GM12801 (cell line): Measurements from ENCODE around the gene ANKUB1.

Experiments used
- TF ChIP-seq, protein P1 (sequence below): IDR thresholded peaks from one replicate; pipeline ENCODE4 v1.5.1; 2011; ENCODE audit warnings: control low read depth; ENCODE audit not compliant: insufficient read length; ENCODE audit errors: extremely low read depth

Gene ANKUB1

DNA sequence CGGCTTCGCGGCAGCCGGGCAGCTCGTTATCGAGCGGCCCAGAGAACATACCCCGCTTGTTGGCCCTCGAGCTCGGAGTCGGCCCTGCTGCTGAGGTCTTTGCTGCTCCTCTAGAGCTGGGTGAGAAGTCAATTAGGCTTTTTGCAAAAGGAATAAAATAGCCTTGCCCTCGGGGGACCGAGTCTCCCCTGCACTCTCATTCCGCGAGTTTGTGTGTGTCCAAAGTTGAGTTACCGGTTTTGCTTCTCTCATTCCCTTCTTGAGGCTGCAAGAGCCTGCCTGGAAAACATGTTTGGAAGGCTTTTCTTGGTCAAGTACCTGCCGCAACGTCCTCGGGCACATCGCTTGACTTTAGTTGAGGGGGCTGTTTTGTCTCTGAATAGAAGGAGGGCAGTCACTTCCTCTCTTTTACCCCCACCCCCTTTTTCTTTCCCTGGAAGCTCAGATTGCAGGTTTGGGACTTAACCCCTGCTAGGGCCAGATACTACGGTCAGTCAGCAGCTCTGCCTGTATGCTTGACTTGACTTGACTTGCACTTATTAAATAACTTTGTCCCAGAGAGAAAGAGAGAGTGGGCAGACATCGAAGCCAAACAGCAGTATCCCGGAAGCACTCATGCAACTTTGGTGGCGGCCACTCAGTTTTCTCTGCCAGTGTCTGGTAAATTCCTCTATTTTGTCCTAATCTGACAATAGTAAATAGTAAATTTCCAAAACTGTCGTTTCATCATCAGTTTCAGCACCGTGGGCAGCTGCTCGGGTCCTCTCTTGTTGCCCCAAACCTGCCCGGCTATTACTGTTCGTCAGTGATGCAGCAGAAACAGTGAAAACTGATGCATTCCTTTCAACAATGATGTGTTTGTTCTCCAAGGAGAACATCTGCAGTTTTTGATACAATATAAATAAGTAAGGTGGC lies 21.3 kb upstream of the ANKUB1 start:
- TF ChIP-seq, protein P1, sequence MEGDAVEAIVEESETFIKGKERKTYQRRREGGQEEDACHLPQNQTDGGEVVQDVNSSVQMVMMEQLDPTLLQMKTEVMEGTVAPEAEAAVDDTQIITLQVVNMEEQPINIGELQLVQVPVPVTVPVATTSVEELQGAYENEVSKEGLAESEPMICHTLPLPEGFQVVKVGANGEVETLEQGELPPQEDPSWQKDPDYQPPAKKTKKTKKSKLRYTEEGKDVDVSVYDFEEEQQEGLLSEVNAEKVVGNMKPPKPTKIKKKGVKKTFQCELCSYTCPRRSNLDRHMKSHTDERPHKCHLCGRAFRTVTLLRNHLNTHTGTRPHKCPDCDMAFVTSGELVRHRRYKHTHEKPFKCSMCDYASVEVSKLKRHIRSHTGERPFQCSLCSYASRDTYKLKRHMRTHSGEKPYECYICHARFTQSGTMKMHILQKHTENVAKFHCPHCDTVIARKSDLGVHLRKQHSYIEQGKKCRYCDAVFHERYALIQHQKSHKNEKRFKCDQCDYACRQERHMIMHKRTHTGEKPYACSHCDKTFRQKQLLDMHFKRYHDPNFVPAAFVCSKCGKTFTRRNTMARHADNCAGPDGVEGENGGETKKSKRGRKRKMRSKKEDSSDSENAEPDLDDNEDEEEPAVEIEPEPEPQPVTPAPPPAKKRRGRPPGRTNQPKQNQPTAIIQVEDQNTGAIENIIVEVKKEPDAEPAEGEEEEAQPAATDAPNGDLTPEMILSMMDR = no peak

DNA sequence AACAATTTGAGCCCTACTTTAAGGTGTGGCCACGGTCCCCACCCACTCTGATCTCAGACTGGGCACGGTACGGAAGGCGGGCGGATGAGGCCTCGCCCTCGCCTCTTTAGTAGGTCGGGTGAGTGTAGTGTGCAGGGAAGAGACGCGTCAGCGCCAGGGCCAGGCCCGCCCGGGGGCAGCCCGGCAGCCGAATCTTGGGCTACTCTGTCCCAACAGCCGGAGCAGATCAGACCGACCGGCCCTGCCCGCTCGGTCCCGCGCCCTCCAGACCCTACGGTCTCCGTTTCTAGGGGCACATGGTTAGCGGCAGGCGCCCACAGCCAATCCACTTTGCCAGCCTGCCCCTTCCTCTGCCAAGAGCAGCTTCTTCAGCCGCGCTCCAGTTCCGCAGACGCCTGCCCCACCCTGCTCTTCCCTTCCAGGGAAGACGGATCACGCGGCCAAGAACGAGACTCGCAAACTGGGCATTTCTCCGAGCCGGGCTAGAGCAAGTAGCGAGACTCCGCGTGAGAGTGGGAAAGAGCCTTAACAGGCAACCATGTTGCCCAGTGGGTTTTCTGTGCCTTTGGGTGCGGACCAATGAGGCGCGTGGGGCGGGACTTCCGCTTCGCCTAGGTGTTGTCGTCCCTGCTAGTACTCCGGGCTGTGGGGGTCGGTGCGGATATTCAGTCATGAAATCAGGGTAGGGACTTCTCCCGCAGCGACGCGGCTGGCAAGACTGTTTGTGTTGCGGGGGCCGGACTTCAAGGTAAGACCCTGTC lies 20.4 kb upstream of the ANKUB1 start, which contains the start of gene RNF13:
Gene RNF13, plus strand, starts transcription at position 610 of the 761 bp plus-strand sequence. CDS start 32,812 bp downstream, outside the sequence.
- TF ChIP-seq, protein P1 = no peak

DNA sequence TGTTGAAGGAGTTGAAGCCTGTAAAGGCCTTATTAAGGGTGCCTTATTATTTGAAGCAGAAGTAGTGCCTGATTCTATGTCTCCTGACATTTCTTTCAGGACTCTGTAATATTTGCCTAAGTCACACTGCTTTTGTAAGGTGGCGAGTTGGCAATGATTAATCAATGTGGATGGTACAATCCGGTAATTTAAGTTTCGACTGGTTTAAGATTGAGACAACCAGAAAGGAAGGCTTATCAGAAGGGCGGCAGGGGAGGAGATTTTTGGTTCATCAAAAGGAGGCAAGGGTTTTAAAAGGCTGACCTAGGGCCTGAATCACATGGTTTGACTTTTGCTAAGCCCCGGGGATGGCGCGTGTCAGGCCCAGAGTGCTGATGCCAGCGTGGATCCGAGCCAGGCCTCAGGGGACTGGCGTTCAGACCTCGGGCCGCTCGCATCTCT lies 19.8 kb upstream of the ANKUB1 start:
- TF ChIP-seq, protein P1 = no peak

DNA sequence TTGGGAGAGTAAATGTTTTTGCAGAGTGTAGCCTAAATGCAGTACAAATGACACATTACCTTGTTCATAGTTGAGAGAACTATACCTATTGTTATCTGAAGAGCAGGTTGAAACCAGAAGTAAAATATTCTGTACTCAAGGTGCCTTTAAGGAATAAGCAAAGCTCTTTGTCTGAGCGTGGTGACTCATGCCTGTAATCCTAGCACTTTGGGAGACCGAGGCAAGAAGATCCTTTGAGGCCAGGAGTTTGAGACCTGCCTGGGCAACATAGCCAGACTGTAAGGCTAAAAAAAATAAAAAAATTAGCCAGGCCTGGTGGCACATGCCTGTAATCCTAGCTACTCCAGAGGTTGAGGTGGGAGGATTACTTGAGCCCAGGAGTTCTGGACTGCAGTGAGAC lies 18.5 kb upstream of the ANKUB1 start:
- TF ChIP-seq, protein P1 = no peak

DNA sequence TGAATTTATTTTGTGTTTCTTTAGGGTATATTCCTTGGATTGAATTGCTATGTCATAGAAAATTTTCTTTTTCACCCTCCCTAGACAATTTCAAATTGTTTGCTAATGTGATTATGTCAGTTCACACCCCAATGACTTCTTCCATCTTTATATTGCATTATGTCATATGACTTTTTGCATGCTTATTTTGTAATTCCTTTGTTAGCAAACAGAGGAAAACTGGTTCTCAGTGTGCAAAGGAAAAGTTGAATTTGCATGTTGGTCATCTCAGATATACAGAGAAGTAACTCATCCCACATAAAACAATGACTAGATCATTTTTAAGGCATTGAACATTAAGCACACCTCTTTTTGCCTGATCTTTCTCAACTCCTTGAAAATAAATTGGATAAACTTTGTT lies 17.3 kb upstream of the ANKUB1 start:
- TF ChIP-seq, protein P1 = no peak

DNA sequence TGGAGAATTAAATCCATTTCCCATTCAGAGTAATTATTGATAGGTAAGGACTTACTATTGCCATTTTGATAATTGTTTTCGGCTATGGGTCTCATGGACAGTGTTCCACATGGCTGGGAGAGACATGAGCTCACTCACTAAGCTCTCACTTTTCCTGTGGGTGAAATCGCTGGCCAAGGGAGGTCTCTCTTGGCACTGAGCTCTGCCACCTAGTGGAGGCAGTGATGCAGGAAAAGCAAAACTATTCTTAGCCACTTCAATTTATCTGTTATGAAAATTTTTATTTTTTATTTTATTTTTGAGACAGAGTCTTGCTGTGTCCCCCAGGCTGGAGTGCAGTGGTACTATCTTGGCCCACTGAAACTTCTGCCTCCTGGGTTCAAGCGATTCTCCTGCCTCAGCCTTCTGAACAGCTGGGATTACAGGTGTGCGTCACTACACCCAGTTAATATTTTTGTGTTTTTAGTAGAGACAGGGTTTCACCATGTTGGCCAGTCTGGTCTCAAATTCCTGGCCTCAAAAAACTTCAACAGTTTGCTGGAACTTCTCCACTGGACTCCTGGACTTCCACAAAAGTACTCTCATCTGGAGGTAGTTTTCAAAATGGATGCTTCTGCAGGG lies 16.0 kb upstream of the ANKUB1 start:
- TF ChIP-seq, protein P1 = no peak
